CD14-positive monocyte (primary cell): ENCODE measurements around the gene GLIS2. TPM values are rescaled to one million over a fixed set of nuclear protein-coding genes. Genes with fewer than 3 reads are reported as not detected.

Experiments used
- DNase-seq, 3 donors: peaks; one replicate each; pipeline ENCODE4 v3.0.0-alpha.2; 2011 to 2022
- H2AFZ ChIP-seq: 2 replicates; pipeline ENCODE4 v1.6.0; 2012; ENCODE audit warnings: mild to moderate bottlenecking, low read depth, low read length, inconsistent platforms; ENCODE audit not compliant: insufficient read depth, poor library complexity, severe bottlenecking
- H3K27ac ChIP-seq, 2 donors: 1 replicate in 1 of 2; 2 replicates in 1 of 2; pipeline ENCODE4 v1.5.1; 2012 to 2013; ENCODE audit warnings: low read length in 2 of 2, control low read depth in 1 of 2, inconsistent platforms in 1 of 2, low read depth in 1 of 2, mild to moderate bottlenecking in 1 of 2
- H3K27me3 ChIP-seq, 2 donors: one replicate each; pipeline versions ENCODE4 v1.6.0 to v1.6.1; 2011 to 2013; ENCODE audit warnings: low read length in 2 of 2; ENCODE audit not compliant: control insufficient read depth in 2 of 2, insufficient read depth in 2 of 2
- H3K36me3 ChIP-seq, 2 donors: replicated peaks in 1 of 2; 1 replicate in 1 of 2; 2 replicates in 1 of 2; pipeline versions ENCODE4 v1.5.1 to v1.6.1; 2012 to 2013; ENCODE audit warnings: low read length in 2 of 2, control low read depth in 1 of 2, inconsistent platforms in 1 of 2, mild to moderate bottlenecking in 1 of 2; ENCODE audit not compliant: insufficient read depth in 2 of 2, control insufficient read depth in 1 of 2
- H3K4me1 ChIP-seq, 2 donors: 1 replicate in 1 of 2; 2 replicates in 1 of 2; pipeline versions ENCODE4 v1.5.1 to v1.6.1; 2012 to 2013; ENCODE audit warnings: low read length in 2 of 2, control low read depth in 1 of 2, inconsistent platforms in 1 of 2, mild to moderate bottlenecking in 1 of 2, moderate library complexity in 1 of 2; ENCODE audit not compliant: insufficient read depth in 2 of 2, control insufficient read depth in 1 of 2
- H3K4me2 ChIP-seq: replicated peaks from 2 replicates; pipeline ENCODE3; 2012; ENCODE audit warnings: low read length, moderate library complexity, mild to moderate bottlenecking; ENCODE audit not compliant: poor library complexity, severe bottlenecking; ENCODE audit errors: extremely low read depth
- H3K4me3 ChIP-seq, 3 experiments: fragments of 200-600 bp in 1 of 3; sonication (generic) in 1 of 3; replicated peaks in 1 of 3; 1 replicate in 2 of 3; 2 replicates in 1 of 3; pipeline ENCODE4 v1.5.1; 2011 to 2013; ENCODE audit warnings: low read length in 3 of 3, mild to moderate bottlenecking in 3 of 3, control low read depth in 2 of 3, low read depth in 2 of 3, inconsistent platforms in 1 of 3, moderate library complexity in 1 of 3
- H3K79me2 ChIP-seq: 2 replicates; pipeline ENCODE4 v1.6.0; 2012; ENCODE audit warnings: mild to moderate bottlenecking, control low read depth, inconsistent platforms, low read length, moderate library complexity; ENCODE audit not compliant: insufficient read depth
- H3K9ac ChIP-seq: 2 replicates; pipeline ENCODE4 v1.6.0; 2017; ENCODE audit warnings: low read length, mild to moderate bottlenecking; ENCODE audit not compliant: insufficient read depth, poor library complexity, severe bottlenecking
- H3K9me3 ChIP-seq, 2 donors: replicated peaks in 1 of 2; 1 replicate in 1 of 2; 2 replicates in 1 of 2; pipeline versions ENCODE4 v1.5.1 to v1.6.1; 2012 to 2013; ENCODE audit warnings: low read length in 2 of 2, control low read depth in 1 of 2; ENCODE audit not compliant: control insufficient read depth in 1 of 2, insufficient read depth in 1 of 2
- H4K20me1 ChIP-seq: 2 replicates; pipeline ENCODE4 v1.6.0; 2012; ENCODE audit warnings: mild to moderate bottlenecking, low read length, control low read depth, moderate library complexity; ENCODE audit not compliant: insufficient read depth
- H3K27ac Mint-ChIP-seq, 7 donors: one replicate each; pipeline ENCODE4 v1.8.0; 2020; ENCODE audit warnings: mild to moderate bottlenecking in 7 of 7, mixed read lengths in 7 of 7, moderate library complexity in 6 of 7, inconsistent platforms in 2 of 7
- H3K27me3 Mint-ChIP-seq, 3 donors: one replicate each; pipeline ENCODE4 v1.8.0; 2021 to 2022; ENCODE audit warnings: low read depth in 3 of 3, mild to moderate bottlenecking in 3 of 3, mixed read lengths in 3 of 3, moderate library complexity in 3 of 3, inconsistent platforms in 1 of 3
- H3K36me3 Mint-ChIP-seq, 2 donors: one replicate each; pipeline ENCODE4 v1.8.0; 2020; ENCODE audit warnings: mixed read lengths in 2 of 2, inconsistent platforms in 1 of 2, mild to moderate bottlenecking in 1 of 2
- H3K4me1 Mint-ChIP-seq: one replicate; pipeline ENCODE4 v1.8.0; 2020; ENCODE audit warnings: mild to moderate bottlenecking, mixed read lengths
- H3K4me3 Mint-ChIP-seq, 2 donors: one replicate each; pipeline ENCODE4 v1.8.0; 2020; ENCODE audit warnings: mild to moderate bottlenecking in 2 of 2, mixed read lengths in 2 of 2, moderate library complexity in 1 of 2
- H3K9me3 Mint-ChIP-seq, 7 donors: one replicate each; pipeline ENCODE4 v1.8.0; 2020 to 2022; ENCODE audit warnings: mixed read lengths in 7 of 7, mild to moderate bottlenecking in 6 of 7, moderate library complexity in 6 of 7, inconsistent platforms in 2 of 7
- CTCF ChIP-seq: fragments of 200-600 bp; IDR thresholded peaks from one replicate; pipeline ENCODE4 v1.8.0; 2022; ENCODE audit warnings: antibody characterized with exemption, mild to moderate bottlenecking
- WGBS: methylation state at CpG from one replicate; pipeline ENCODE4 v1.1.5; 2013; ENCODE audit warnings: missing lambda C conversion rate; ENCODE audit not compliant: insufficient coverage; 5-methylcytosine and 5-hydroxymethylcytosine counted together
- intact Hi-C, 2 donors: fragments of 100-400 bp; cut with micrococcal nuclease; formaldehyde crosslinking; loops; one replicate each; pipeline versions ENCODE4 v1.15.0 to v1.15.1; 2023
- polyA plus RNA-seq, 3 donors: library from polyadenylated mRNA; depleted of rRNA in 1 of 3; unstranded in 2 of 3; stranded (reverse) in 1 of 3; fragments of 300-500 nt in 2 of 3; fragments of >200 nt in 1 of 3; fragmentation: Illumina TruSeq in 2 of 3; gene quantifications; 1 replicate in 2 of 3; 2 replicates in 1 of 3; pipeline ENCODE4 v1.2.3, GENCODE V29; 2012 to 2021

Gene GLIS2
- polyA plus RNA-seq, 3 donors = 0.03 TPM; not detected in 2

- H2AFZ ChIP-seq = peak overlapping the region; percentile 59
These were observed 32.4 kb upstream of the GLIS2 start for GRCh38 chr16:4283441-4283840.

DNA sequence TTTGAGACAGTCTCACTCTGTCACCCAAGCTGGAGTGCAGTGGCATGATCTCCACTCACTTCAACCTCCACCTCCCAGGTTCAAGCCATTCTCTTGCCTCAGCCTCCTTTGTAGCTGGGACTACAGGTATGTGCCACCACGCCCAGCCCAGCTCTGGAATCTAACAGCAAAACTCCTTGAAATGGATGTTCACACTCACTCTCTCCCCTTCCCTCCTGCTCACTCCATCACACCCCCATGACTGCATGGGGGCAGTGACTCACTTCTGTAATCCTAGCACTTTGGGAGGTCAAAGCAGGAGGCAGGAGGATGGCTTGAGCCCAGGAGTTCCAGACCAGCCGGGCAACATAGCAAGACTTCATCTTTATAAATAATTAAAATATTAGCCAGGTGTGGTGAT, 31.9 kb upstream of the GLIS2 start:
- Mint-ChIP-seq H3K36me3 (no peaks in the 10 kb centered on the region), H3K27ac (peak overlapping the region in 1 of 7 donors; percentile 19), H3K4me1 (peaks cover 13% of the 10 kb centered on the region), H3K4me3 (no peak overlapping the region), H3K27me3 (peaks cover 6 to 38% (median 33%) of the 10 kb centered on the region in 3 donors), H3K9me3 (peaks cover 2 to 11% (median 5%) of the 10 kb centered on the region in 7 donors)
- TF ChIP-seq CTCF = no peak
- no peak overlapping the region for H3K27ac ChIP-seq
- H3K4me3 ChIP-seq = no peak overlapping the region
- intact Hi-C loops = no loop called here
- no peak overlapping the region for H3K9ac ChIP-seq
- peaks cover 12 to 16% of the 10 kb centered on the region in 2 donors for H3K4me1 ChIP-seq
- no peaks in the 10 kb centered on the region for H3K79me2 ChIP-seq
- no peak overlapping the region for H3K4me2 ChIP-seq
- peaks cover 0 to 3% of the 10 kb centered on the region in 2 donors for H3K9me3 ChIP-seq
- peak overlapping the region; percentile 59 for H2AFZ ChIP-seq
- no peak for DNase-seq
- no peaks in the 10 kb centered on the region for H3K36me3 ChIP-seq
- no peaks in the 10 kb centered on the region for H4K20me1 ChIP-seq
- no peaks in the 10 kb centered on the region for H3K27me3 ChIP-seq
- WGBS = 100% methylated on average over 1 of the region's 2 CpGs

More at GRCh38 chr16:4283441-4283840, 32.4 kb upstream of the GLIS2 start:
- Histone ChIP-seq H3K4me3 (no peak overlapping the region), H3K79me2 (no peaks in the 10 kb centered on the region), H3K27ac (no peak overlapping the region), H3K27me3 (no peaks in the 10 kb centered on the region), H3K4me2 (no peak overlapping the region), H3K4me1 (peaks cover 10 to 13% of the 10 kb centered on the region in 2 donors), H3K36me3 (no peaks in the 10 kb centered on the region), H4K20me1 (no peaks in the 10 kb centered on the region), H3K9ac (no peak overlapping the region), H3K9me3 (peaks cover 0 to 3% of the 10 kb centered on the region in 2 donors)
- DNase-seq = no peak
- intact Hi-C loops = no loop called here
- H3K4me3 Mint-ChIP-seq = peak overlapping the region in 1 of 2 donors; percentile 5
- WGBS = 51% methylated on average over 5 of the region's 8 CpGs
- peaks cover 6 to 38% (median 33%) of the 10 kb centered on the region in 3 donors for H3K27me3 Mint-ChIP-seq
- no peaks in the 10 kb centered on the region for H3K36me3 Mint-ChIP-seq
- H3K27ac Mint-ChIP-seq = peak overlapping the region in 1 of 7 donors; percentile 50
- peaks cover 2 to 11% (median 5%) of the 10 kb centered on the region in 7 donors for H3K9me3 Mint-ChIP-seq
- peaks cover 12% of the 10 kb centered on the region for H3K4me1 Mint-ChIP-seq
- no peak for TF ChIP-seq CTCF
